Measurements from ENCODE around the gene DDOST.

The DDOST gene

DNA sequence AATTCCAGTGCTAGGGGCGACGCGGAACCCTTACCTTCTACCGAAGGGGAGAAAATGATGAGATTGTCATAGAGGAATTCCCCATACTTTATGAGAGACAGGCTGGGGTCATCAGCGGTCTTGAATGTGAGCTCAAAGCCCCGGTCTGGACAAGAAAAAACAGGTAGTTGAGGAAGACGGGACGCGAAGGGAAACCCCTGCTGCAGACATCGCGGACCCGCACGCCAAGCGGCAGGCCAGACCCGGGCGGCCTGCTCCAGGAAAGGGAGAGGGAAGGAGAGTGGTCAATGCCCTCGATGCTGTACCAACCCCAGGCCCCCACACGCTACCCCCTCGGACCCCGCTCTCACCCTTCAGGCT, 342 bp downstream of the DDOST start:
- 0 out of 2 replicates have a peak, but pooled peaks cover 3% of the 10 kb centered on the region for H3K4me1 ChIP-seq (ENCODE audit: control insufficient read depth, insufficient read depth, low read length)
- peaks cover 42% of the 10 kb centered on the region for H3K36me3 ChIP-seq (ENCODE audit: control insufficient read depth, insufficient read depth, low read length)
- no peaks in the 10 kb centered on the region for H3K27me3 ChIP-seq (ENCODE audit: control insufficient read depth, insufficient read depth, low read length)
- peak overlapping the region; percentile 31 for H3K27ac ChIP-seq (ENCODE audit: low read depth, low read length)
- peak overlapping the region; percentile 86 for H3K4me3 ChIP-seq (ENCODE audit: low read depth, low read length)
- no peaks in the 10 kb centered on the region for H3K9me3 ChIP-seq (ENCODE audit: control insufficient read depth, insufficient read depth, low read length)
- peak overlapping the region; percentile 69 for H3K9ac ChIP-seq (ENCODE audit: low read depth, low read length)

- Histone ChIP-seq H3K9me3 (ENCODE audit: control insufficient read depth, insufficient read depth, low read length) (no peaks in the 10 kb centered on the region), H3K36me3 (ENCODE audit: control insufficient read depth, insufficient read depth, low read length) (peaks cover 46% of the 10 kb centered on the region), H3K4me3 (ENCODE audit: low read depth, low read length) (peak overlapping the region; percentile 86), H3K27ac (ENCODE audit: low read depth, low read length) (no peak overlapping the region), H3K27me3 (ENCODE audit: control insufficient read depth, insufficient read depth, low read length) (no peaks in the 10 kb centered on the region), H3K4me1 (ENCODE audit: control insufficient read depth, insufficient read depth, low read length) (0 out of 2 replicates have a peak, but pooled peaks cover 3% of the 10 kb centered on the region), H3K9ac (ENCODE audit: low read depth, low read length) (peak overlapping the region; percentile 69)
Measured at GRCh38 chr1:20660363-20660762, 806 bp downstream of the DDOST start.

- no peaks in the 10 kb centered on the region for H3K27me3 ChIP-seq (ENCODE audit: control insufficient read depth, insufficient read depth, low read length)
- no peak overlapping the region for H3K27ac ChIP-seq (ENCODE audit: low read depth, low read length)
- no peak overlapping the region for H3K9ac ChIP-seq (ENCODE audit: low read depth, low read length)
- H3K4me3 ChIP-seq (ENCODE audit: low read depth, low read length): no peak overlapping the region
- H3K9me3 ChIP-seq (ENCODE audit: control insufficient read depth, insufficient read depth, low read length): no peaks in the 10 kb centered on the region
- peaks cover 65% of the 10 kb centered on the region for H3K36me3 ChIP-seq (ENCODE audit: control insufficient read depth, insufficient read depth, low read length)
- 0 out of 2 replicates have a peak, but pooled peaks cover 3% of the 10 kb centered on the region for H3K4me1 ChIP-seq (ENCODE audit: control insufficient read depth, insufficient read depth, low read length)
Measured at GRCh38 chr1:20658166-20658915, 2.8 kb downstream of the DDOST start.

GRCh38 chr1:20657024-20657423, 4.1 kb downstream of the DDOST start:
- no peak overlapping the region for H3K4me3 ChIP-seq (ENCODE audit: low read depth, low read length)
- H3K27me3 ChIP-seq (ENCODE audit: control insufficient read depth, insufficient read depth, low read length): no peaks in the 10 kb centered on the region
- no peak overlapping the region for H3K9ac ChIP-seq (ENCODE audit: low read depth, low read length)
- no peak overlapping the region for H3K27ac ChIP-seq (ENCODE audit: low read depth, low read length)
- 0 out of 2 replicates have a peak, but pooled peaks cover 3% of the 10 kb centered on the region for H3K4me1 ChIP-seq (ENCODE audit: control insufficient read depth, insufficient read depth, low read length)
- H3K9me3 ChIP-seq (ENCODE audit: control insufficient read depth, insufficient read depth, low read length): no peaks in the 10 kb centered on the region
- H3K36me3 ChIP-seq (ENCODE audit: control insufficient read depth, insufficient read depth, low read length): peaks cover 78% of the 10 kb centered on the region

GRCh38 chr1:20654104-20654690, 7.0 kb downstream of the DDOST start:
- no peaks in the 10 kb centered on the region for H3K4me1 ChIP-seq (ENCODE audit: control insufficient read depth, insufficient read depth, low read length)
- peaks cover 98% of the 10 kb centered on the region for H3K36me3 ChIP-seq (ENCODE audit: control insufficient read depth, insufficient read depth, low read length)
- no peak overlapping the region for H3K27ac ChIP-seq (ENCODE audit: low read depth, low read length)
- H3K9me3 ChIP-seq (ENCODE audit: control insufficient read depth, insufficient read depth, low read length): no peaks in the 10 kb centered on the region
- no peaks in the 10 kb centered on the region for H3K27me3 ChIP-seq (ENCODE audit: control insufficient read depth, insufficient read depth, low read length)
- H3K4me3 ChIP-seq (ENCODE audit: low read depth, low read length): no peak overlapping the region
- H3K9ac ChIP-seq (ENCODE audit: low read depth, low read length): no peak overlapping the region

GRCh38 chr1:20652300-20652699, 8.9 kb downstream of the DDOST start:
- H3K4me3 ChIP-seq (ENCODE audit: low read depth, low read length): no peak overlapping the region

DNA sequence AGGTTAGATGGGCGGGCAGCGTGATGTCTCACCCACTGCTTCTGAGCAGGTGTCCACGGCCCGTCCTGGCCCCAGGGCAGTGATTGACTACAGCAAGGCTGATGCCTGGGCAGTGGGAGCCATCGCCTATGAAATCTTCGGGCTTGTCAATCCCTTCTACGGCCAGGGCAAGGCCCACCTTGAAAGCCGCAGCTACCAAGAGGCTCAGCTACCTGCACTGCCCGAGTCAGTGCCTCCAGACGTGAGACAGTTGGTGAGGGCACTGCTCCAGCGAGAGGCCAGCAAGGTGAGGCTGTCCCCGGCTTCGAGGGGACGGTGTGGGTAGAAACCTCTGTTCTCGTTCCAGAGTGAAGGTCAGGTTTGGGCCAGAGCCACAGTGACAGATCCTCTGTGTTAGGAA, 12.2 kb downstream of the DDOST start:
- no peak overlapping the region for H3K27ac ChIP-seq (ENCODE audit: low read depth, low read length)
- H3K4me1 ChIP-seq (ENCODE audit: control insufficient read depth, insufficient read depth, low read length): no peaks in the 10 kb centered on the region
- H3K4me3 ChIP-seq (ENCODE audit: low read depth, low read length): no peak overlapping the region
- H3K9me3 ChIP-seq (ENCODE audit: control insufficient read depth, insufficient read depth, low read length): no peaks in the 10 kb centered on the region
- H3K27me3 ChIP-seq (ENCODE audit: control insufficient read depth, insufficient read depth, low read length): no peaks in the 10 kb centered on the region
- H3K36me3 ChIP-seq (ENCODE audit: control insufficient read depth, insufficient read depth, low read length): peaks cover 67% of the 10 kb centered on the region
- no peak overlapping the region for H3K9ac ChIP-seq (ENCODE audit: low read depth, low read length)

More at GRCh38 chr1:20652300-20652699, 8.9 kb downstream of the DDOST start:
- Histone ChIP-seq H3K27ac (ENCODE audit: low read depth, low read length) (no peak overlapping the region), H3K9ac (ENCODE audit: low read depth, low read length) (no peak overlapping the region), H3K4me1 (ENCODE audit: control insufficient read depth, insufficient read depth, low read length) (no peaks in the 10 kb centered on the region), H3K27me3 (ENCODE audit: control insufficient read depth, insufficient read depth, low read length) (no peaks in the 10 kb centered on the region), H3K36me3 (ENCODE audit: control insufficient read depth, insufficient read depth, low read length) (peaks cover 92% of the 10 kb centered on the region), H3K9me3 (ENCODE audit: control insufficient read depth, insufficient read depth, low read length) (no peaks in the 10 kb centered on the region)

GRCh38 chr1:20648438-20648837, 12.7 kb downstream of the DDOST start:
- no peaks in the 10 kb centered on the region for H3K4me1 ChIP-seq (ENCODE audit: control insufficient read depth, insufficient read depth, low read length)
- peaks cover 62% of the 10 kb centered on the region for H3K36me3 ChIP-seq (ENCODE audit: control insufficient read depth, insufficient read depth, low read length)

DNA sequence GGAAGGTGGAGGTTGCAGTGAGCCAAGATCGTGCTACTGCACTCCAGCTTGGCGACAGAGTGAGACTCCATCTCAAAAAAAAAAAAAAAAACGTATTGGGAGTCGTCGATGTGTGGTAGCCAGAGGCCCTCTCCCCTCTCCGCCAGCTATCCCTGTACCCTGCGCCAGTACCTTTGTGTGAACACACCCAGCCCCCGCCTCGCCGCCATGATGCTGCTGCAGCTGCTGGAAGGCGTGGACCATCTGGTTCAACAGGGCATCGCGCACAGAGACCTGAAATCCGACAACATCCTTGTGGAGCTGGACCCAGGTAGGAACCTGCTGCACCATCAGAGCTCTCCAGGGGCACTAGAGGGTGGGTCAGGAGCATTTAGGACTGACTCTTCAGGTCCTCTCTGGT, 15.8 kb downstream of the DDOST start:
- no peak overlapping the region for H3K27ac ChIP-seq (ENCODE audit: low read depth, low read length)
- H3K9ac ChIP-seq (ENCODE audit: low read depth, low read length): no peak overlapping the region
- peaks cover 32% of the 10 kb centered on the region for H3K36me3 ChIP-seq (ENCODE audit: control insufficient read depth, insufficient read depth, low read length)
- H3K9me3 ChIP-seq (ENCODE audit: control insufficient read depth, insufficient read depth, low read length): no peaks in the 10 kb centered on the region
- no peaks in the 10 kb centered on the region for H3K27me3 ChIP-seq (ENCODE audit: control insufficient read depth, insufficient read depth, low read length)
- H3K4me3 ChIP-seq (ENCODE audit: low read depth, low read length): no peak overlapping the region
- H3K4me1 ChIP-seq (ENCODE audit: control insufficient read depth, insufficient read depth, low read length): peaks cover 5% of the 10 kb centered on the region

More at GRCh38 chr1:20648438-20648837, 12.7 kb downstream of the DDOST start:
- H3K27ac ChIP-seq (ENCODE audit: low read depth, low read length): no peak overlapping the region
- H3K9me3 ChIP-seq (ENCODE audit: control insufficient read depth, insufficient read depth, low read length): no peaks in the 10 kb centered on the region
- H3K9ac ChIP-seq (ENCODE audit: low read depth, low read length): no peak overlapping the region
- H3K4me3 ChIP-seq (ENCODE audit: low read depth, low read length): no peak overlapping the region
- H3K27me3 ChIP-seq (ENCODE audit: control insufficient read depth, insufficient read depth, low read length): no peaks in the 10 kb centered on the region

GRCh38 chr1:20644416-20644815, 16.8 kb downstream of the DDOST start:
- H3K27me3 ChIP-seq (ENCODE audit: control insufficient read depth, insufficient read depth, low read length): no peaks in the 10 kb centered on the region
- no peak overlapping the region for H3K9ac ChIP-seq (ENCODE audit: low read depth, low read length)
- peaks cover 23% of the 10 kb centered on the region for H3K36me3 ChIP-seq (ENCODE audit: control insufficient read depth, insufficient read depth, low read length)
- no peaks in the 10 kb centered on the region for H3K9me3 ChIP-seq (ENCODE audit: control insufficient read depth, insufficient read depth, low read length)
- no peak overlapping the region for H3K4me3 ChIP-seq (ENCODE audit: low read depth, low read length)
- H3K4me1 ChIP-seq (ENCODE audit: control insufficient read depth, insufficient read depth, low read length): peaks cover 5% of the 10 kb centered on the region
- H3K27ac ChIP-seq (ENCODE audit: low read depth, low read length): no peak overlapping the region

DNA sequence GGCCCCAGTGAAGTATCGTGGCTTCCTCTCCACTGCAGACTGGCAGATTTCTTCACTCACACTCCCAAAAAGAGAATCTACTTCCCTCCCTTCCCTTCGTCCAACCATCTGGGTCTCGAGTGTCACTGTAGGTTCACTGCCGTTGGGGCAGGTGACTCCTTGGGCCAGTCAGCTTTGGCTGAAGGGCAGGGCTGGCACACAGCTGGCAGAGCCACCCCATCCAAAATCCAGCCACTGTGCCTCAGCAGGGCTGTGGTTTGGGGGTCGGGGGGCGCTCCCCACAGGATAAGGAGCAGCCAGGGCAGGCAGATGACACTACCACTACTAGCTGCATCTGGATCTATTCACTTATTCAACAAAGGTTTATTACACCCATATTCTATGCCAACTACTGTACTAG, 18.1 kb downstream of the DDOST start:
- no peak overlapping the region for H3K27ac ChIP-seq (ENCODE audit: low read depth, low read length)
- H3K27me3 ChIP-seq (ENCODE audit: control insufficient read depth, insufficient read depth, low read length): no peaks in the 10 kb centered on the region

More for the DNA sequence above, 18.1 kb downstream of the DDOST start:
- no peaks in the 10 kb centered on the region for H3K9me3 ChIP-seq (ENCODE audit: control insufficient read depth, insufficient read depth, low read length)
- H3K36me3 ChIP-seq (ENCODE audit: control insufficient read depth, insufficient read depth, low read length): peaks cover 12% of the 10 kb centered on the region
- no peak overlapping the region for H3K4me3 ChIP-seq (ENCODE audit: low read depth, low read length)
- H3K9ac ChIP-seq (ENCODE audit: low read depth, low read length): no peak overlapping the region
- H3K4me1 ChIP-seq (ENCODE audit: control insufficient read depth, insufficient read depth, low read length): peaks cover 5% of the 10 kb centered on the region

Data from HUES48 (cell line).